Activated naive CD4-positive, alpha-beta T cell treated with anti-CD3 and anti-CD28 coated beads, Interleukin-2, amount 50 U/mL, for 16 hours (primary cell): ENCODE data around the gene FER1L5.

Source experiments
- DNase-seq: peaks from one replicate; pipeline ENCODE4 v3.0.0-alpha.2; 2020

Gene FER1L5

GRCh38 chr2:96683307-96683706 is 40.7 kb downstream of the FER1L5 start:
- no peak for DNase-seq

DNA sequence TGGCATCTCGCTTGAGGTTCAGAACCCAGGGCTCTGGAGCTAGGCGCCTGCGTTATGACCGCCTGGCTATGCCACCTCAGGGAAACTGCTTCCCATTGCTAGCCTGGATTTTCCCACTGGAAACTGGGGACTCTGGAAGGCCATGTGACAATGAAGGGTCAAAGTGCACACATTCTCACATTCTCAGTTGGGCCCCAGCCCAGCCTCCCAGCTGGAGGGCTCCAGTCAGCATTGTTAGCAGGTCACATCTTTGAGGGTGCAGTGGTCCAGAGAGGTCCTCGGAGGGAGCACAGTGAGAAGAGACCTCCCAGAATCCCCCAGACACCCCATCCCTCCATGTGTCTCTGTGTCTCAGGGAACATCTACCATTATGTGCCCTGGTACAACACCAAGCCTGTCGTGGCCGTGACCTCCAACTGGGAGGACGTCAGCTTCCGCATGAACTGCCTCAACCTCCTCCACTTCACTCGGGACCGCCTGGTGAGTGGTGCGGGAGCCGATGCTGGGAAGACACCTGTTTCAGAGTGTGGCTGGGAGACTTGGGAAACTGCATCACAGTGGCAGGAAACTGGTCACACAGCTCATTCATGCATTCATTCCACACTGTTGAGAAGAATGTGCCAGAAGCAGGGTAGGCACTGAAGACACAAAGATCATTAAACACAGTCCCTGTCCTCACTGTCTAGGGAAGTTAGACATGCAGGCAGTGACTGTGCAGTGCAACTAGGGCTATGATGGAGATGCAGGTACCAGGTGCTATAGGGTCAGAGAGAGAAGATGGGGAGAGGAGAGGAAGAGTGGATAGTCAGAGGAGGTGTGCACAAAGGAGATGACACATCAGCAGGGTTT is 41.6 kb downstream of the FER1L5 start:
- no peak for DNase-seq

DNA sequence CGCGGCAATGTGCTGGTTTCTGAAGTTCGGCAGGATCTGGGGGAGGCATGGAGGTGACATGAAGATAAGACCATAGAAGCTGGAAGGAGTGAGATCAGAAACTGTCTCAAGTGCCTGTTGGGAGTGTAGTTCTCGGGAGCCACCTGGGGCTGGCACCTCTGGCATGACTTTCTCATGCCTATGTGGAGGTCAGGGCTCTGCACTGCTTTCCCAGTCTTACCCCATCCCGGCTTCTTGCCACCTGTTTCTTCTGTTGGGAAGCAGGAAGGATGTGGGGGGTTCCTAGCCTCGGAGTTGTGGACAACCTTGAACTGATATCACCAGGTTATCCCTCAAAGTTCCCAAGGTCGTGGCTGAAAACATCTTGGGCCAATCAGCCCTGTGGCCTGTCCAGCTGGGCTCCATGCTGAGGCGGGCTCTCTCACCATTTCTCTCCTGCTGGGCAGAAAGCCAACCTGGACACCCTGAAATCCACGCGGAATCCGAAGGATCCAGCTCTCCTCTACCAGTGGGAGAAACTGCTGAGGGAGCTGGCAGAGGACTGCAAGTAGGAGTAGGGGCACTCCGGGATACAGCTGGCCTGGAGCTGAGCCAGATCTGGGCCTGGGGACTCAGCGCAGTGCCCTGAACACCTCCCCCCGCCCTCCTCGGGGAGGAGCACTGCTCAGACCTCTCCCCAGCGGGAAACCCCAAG is 42.5 kb downstream of the FER1L5 start:
- DNase-seq, result no peak

DNA sequence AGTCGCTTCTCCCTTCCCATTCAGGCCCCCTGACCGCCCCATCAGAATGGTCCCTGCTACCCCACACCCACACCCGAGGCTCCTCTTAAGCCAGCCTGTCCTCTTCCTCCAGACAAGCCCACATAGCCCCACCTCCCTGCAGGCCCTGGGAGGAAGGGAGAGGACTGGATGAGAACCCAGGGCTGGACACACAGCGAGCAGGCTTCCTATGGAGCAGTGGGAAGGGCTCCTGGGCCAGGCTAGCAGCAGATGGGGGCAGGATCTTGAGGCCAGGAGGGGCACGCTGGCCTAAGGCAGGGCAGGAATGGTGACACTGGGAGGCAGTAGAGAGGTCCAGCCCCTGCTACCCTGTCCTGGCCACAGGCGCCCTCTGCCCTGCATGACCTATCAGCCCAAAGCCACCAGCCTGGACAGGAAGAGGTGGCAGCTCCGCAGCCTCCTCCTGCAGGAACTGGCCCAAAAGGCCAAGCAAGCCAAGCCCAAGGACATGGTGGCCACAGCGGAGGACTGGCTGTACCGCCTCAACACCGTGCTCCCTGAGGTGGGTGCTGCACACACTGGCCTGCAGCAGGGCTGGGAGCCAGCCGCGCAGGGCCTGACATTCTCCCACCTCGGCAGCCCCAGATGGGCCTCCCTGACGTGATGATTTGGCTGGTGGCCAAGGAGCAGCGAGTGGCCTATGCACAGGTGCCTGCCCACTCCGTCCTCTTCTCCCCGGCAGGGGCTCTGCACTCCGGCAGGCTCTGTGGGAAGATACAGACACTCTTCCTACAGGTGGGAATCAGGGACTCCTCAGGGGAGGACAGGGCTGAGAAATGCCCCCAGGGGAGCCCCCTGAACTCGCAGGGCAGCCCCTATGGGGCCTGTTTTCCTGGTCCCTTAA is 43.3 kb downstream of the FER1L5 start:
- no peak for DNase-seq

- DNase-seq, result no peak
Observed at GRCh38 chr2:96687266-96687665, 44.7 kb downstream of the FER1L5 start.

DNA sequence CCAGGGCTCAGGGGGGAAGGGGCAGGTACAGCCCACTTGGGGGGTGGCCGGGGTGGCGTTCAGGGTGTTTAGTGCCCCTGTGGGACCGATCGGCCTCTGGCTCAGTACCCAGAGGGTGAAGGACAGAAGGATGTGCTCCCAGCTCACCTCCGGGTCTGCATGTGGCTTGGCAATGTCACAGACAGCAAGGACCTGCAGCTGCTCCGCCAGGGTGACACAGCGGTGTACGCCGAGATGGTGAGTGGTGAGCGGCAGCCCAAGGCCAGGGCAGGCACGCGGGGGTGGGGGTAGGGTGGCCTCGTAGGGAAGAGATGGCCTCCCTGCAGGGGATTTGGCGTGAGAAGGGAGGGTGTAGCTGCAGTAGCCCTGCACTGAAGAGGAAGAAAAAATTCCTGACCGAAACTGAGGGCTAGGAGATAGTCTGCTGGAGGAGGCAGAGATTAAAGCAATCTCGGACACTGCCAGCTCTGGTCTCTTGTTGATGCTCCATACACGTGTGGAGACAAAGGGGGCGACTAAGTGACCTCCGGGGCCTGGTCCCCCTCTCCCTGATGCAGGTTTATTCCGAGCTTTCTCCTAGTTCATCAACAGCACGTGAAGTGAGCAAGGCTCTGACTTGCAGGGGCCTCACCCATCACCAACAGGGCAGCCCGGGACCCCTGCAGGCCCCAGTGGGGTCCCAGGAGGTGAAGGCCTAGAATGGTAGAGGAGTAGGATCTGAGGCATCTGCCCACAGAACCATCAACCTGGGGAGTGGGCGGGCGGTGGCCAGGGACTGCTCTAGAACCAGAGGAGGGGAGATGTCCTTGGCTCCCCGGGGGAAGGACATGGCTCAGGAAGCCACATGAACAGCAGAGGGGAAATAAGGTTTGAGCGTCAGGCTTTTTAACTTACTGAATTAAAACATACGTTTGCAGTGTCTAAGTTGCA is 45.4 kb downstream of the FER1L5 start:
- no peak for DNase-seq

- DNase-seq, result no peak
Observed at GRCh38 chr2:96688649-96689430, 46.3 kb downstream of the FER1L5 start.

- no peak for DNase-seq
Observed at GRCh38 chr2:96689431-96689991, 46.9 kb downstream of the FER1L5 start.

- DNase-seq, result no peak
Observed at GRCh38 chr2:96690306-96691021, 47.9 kb downstream of the FER1L5 start.

GRCh38 chr2:96691022-96691612 is 48.6 kb downstream of the FER1L5 start:
- no peak for DNase-seq

DNA sequence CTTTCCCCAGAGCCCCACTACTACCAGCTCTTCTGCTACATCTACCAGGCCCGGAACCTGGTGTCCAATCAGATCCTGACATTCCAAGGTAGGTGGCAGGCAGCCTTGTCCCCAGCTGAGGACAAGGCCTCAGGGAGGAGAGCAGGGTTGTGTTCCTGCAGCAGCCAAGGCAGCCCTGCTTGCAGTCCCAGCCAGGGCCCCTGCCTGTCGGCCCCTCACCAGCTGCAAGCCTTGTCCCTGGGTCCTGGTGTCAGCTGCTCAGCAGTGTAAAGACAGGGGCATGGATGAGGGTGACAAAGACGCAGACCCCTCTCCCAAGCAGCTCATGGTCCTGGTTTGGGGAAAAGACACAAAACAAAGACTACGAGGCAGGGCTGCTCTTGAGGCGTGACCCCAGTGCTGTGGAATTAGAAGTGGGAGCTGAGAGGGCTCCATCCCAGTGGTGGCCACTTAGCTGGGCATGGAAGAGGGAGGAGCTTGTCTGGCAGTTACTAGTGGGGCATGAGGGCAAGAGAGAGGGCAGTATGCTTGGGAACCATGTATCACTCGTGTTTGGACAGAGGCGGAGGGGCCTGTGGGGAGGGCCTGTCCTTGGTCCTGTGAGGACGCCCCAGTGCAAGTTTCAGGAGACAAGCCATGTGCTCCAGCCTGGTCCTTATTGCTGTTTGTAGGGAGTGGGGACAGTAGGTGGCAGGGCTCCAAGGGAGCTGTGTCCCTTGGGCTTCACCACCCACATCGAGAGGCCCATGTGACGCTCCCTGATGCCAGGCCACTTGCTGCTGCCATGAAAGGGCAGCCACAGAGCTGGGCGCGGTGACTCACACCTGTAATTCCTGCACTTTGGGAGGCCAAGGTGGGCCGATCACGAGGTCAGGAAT is 49.8 kb downstream of the FER1L5 start:
- no peak for DNase-seq

GRCh38 chr2:96693286-96694200 is 51.0 kb downstream of the FER1L5 start:
- DNase-seq, result no peak

GRCh38 chr2:96694279-96694678 is 51.7 kb downstream of the FER1L5 start:
- no peak for DNase-seq

DNA sequence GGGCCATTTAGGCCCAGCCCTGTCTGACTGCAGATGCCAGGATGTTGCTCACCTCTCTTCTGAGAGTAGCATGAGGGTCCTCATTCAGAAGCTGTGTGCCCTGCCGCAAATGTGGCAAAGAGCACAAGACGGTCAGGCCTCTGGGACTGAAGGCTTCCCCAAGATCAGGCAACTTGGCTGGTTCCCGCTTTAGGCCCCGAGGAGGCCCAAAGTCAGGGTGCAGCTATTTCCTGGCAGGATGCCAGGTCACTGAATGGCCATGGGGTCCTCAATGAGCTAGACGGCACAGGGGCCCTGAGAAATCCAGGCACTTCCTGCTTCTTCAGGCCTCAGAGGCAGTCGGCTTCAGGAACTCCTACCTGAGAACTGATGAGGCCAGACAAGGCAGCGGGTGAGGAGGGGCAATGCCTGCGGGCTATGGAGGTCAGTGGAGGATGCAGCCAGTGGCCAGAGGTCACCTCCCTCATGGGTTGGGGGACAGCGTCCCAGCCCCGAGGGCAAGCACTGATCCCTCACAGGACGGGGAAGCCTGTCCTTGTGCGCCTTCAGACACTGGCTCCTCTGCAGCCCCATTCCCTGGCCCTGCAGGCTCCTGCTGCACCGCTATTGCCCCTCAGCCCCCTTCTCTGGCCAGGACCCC is 52.4 kb downstream of the FER1L5 start:
- no peak for DNase-seq

DNA sequence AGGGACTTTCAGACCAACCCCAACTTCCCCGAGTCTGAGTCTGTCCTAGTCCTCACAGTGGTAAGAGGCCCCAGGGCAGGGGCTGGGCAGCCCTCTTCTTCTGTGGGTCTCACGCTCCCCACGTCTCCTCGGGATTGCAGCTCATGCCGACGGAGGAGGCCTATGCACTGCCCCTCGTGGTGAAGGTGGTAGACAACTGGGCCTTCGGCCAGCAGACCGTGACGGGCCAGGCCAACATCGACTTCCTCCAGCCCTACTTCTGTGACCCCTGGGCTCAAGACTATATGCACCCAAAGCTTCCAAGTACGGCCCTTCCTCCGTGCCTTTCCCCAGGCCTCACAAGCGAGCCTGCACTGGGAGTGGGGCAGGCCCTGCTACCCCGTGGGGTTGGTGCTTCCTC is 53.0 kb downstream of the FER1L5 start:
- DNase-seq, result no peak

DNA sequence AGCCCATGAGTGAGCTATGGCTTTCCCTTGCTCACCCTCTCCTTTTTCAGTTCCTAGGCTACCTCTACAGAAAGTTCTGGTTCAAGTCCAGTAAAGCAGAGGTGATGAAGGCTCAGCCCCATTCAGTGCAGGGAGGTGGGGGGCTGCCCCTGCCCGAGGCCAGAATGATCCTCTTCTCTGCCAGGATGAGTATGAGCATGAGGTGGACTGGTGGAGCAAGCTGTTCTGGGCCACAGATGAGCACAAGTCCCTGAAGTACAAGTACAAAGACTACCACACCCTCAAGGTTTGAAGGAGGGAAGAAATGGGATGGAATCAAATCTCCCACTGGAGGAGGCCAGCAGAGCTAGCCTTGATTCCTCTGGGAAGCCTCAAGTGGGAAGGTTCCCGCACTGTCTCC is 54.9 kb downstream of the FER1L5 start:
- no peak for DNase-seq

- no peak for DNase-seq
Observed at GRCh38 chr2:96698221-96698861, 55.8 kb downstream of the FER1L5 start.
